ENCODE results near the gene PLK3.

- TF ChIP-seq, protein P1, sequence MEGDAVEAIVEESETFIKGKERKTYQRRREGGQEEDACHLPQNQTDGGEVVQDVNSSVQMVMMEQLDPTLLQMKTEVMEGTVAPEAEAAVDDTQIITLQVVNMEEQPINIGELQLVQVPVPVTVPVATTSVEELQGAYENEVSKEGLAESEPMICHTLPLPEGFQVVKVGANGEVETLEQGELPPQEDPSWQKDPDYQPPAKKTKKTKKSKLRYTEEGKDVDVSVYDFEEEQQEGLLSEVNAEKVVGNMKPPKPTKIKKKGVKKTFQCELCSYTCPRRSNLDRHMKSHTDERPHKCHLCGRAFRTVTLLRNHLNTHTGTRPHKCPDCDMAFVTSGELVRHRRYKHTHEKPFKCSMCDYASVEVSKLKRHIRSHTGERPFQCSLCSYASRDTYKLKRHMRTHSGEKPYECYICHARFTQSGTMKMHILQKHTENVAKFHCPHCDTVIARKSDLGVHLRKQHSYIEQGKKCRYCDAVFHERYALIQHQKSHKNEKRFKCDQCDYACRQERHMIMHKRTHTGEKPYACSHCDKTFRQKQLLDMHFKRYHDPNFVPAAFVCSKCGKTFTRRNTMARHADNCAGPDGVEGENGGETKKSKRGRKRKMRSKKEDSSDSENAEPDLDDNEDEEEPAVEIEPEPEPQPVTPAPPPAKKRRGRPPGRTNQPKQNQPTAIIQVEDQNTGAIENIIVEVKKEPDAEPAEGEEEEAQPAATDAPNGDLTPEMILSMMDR (IDR thresholded peaks at IDR 0.05 in 2 of 3, conservative IDR thresholded peaks at IDR 0.05 in 1 of 3; ENCODE audit: borderline replicate concordance in 1 of 3, insufficient read depth in 1 of 3, low read depth in 2 of 3, low read length in 2 of 3), result no peak
- TF ChIP-seq POLR2AphosphoS5 (IDR thresholded peaks at IDR 0.05; ENCODE audit: low read depth, low read length) (no peak), EZH2phosphoT487 (IDR thresholded peaks at IDR 0.05; ENCODE audit: borderline replicate concordance) (no peak), ZFX (IDR thresholded peaks at IDR 0.05) (no peak), POLR2A (IDR thresholded peaks at IDR 0.05; ENCODE audit: borderline replicate concordance, extremely low read depth, insufficient read depth, insufficient read length) (no peak), MAX (IDR thresholded peaks at IDR 0.05) (no peak), RAD21 (IDR thresholded peaks at IDR 0.05; ENCODE audit: low read depth) (no peak), YY1 (IDR thresholded peaks at IDR 0.05; ENCODE audit: extremely low read depth, insufficient replicate concordance, low read depth, low read length) (no peak), ELF1 (IDR thresholded peaks at IDR 0.05; ENCODE audit: borderline replicate concordance, low read depth) (no peak), CEBPB (IDR thresholded peaks at IDR 0.05; ENCODE audit: low read depth) (no peak), FOSL1 (IDR thresholded peaks at IDR 0.05; ENCODE audit: low read depth) (no peak), EZH2 (IDR thresholded peaks at IDR 0.05) (no peak), SP1 (IDR thresholded peaks at IDR 0.05; ENCODE audit: low read depth) (no peak), ZNF274 (IDR thresholded peaks at IDR 0.05; ENCODE audit: low read depth, low read length) (no peak)
Measured at GRCh38 chr1:44848456-44849181, 48.4 kb downstream of the PLK3 start.
